GM12878 (cell line): ENCODE measurements around the gene IL16. TPM values are rescaled to one million over a fixed set of nuclear protein-coding genes. Genes with fewer than 3 reads are reported as not detected.

Experiments
- BHLHE40 ChIP-seq, 2 experiments: fragments of 450-650 bp in 1 of 2; IDR thresholded peaks; 2 replicates each; pipeline ENCODE4 v1.6.1; 2011 to 2017; ENCODE audit warnings: low read depth in 2 of 2, borderline replicate concordance in 1 of 2, improper control_type of control experiment in 1 of 2, low read length in 1 of 2, mild to moderate bottlenecking in 1 of 2
- CREM ChIP-seq: IDR thresholded peaks from 2 replicates; pipeline ENCODE4 v1.6.1; 2014; ENCODE audit warnings: antibody characterized with exemption, low read depth
- EED ChIP-seq: sonication (generic); IDR thresholded peaks from 2 replicates; pipeline ENCODE4 v1.6.1; 2016; ENCODE audit warnings: antibody characterized with exemption, low read depth
- GABPA ChIP-seq: IDR thresholded peaks from 2 replicates; pipeline ENCODE4 v1.6.1; 2014; ENCODE audit warnings: antibody characterized with exemption, low read depth, mild to moderate bottlenecking, inconsistent platforms
- GATAD2B ChIP-seq: fragments of 450-650 bp; conservative IDR thresholded peaks from 2 replicates; pipeline ENCODE4 v1.6.1; 2017; ENCODE audit warnings: low read depth, mild to moderate bottlenecking, moderate library complexity
- RUNX3 ChIP-seq: IDR thresholded peaks from 2 replicates; pipeline ENCODE4 v1.6.1; 2012; ENCODE audit warnings: low read length, inconsistent platforms
- SP1 ChIP-seq: IDR thresholded peaks from one replicate; pipeline ENCODE4 v1.6.1; 2011; ENCODE audit warnings: low read depth, low read length
- SPI1 ChIP-seq: IDR thresholded peaks from 2 replicates; pipeline ENCODE4 v1.6.1; 2011; ENCODE audit warnings: low read depth, mild to moderate bottlenecking, low read length, moderate library complexity, borderline replicate concordance; ENCODE audit not compliant: insufficient read depth
- ZNF217 ChIP-seq: fragments of 450-650 bp; IDR thresholded peaks from 2 replicates; pipeline ENCODE4 v1.6.1; 2017; ENCODE audit warnings: antibody characterized with exemption, mild to moderate bottlenecking
- polyA plus RNA-seq, 11 experiments: library from polyadenylated mRNA; depleted of rRNA in 4 of 11; unstranded in 6 of 11; stranded (reverse) in 5 of 11; fragments of >200 nt; fragmentation: Nextera tagmentation in 4 of 11; fragmentation: Illumina TruSeq in 1 of 11; extraction: Ambion mirVana in 4 of 11; extraction: Trizol in 1 of 11; gene quantifications; 1 replicate in 1 of 11; 2 replicates in 10 of 11; pipeline versions ENCODE4 v1.2.1 to v1.2.3, GENCODE V29; 2011 to 2016; ENCODE audit warnings: inconsistent platforms in 2 of 11, missing spikeins in 2 of 11, low read depth in 1 of 11
- total RNA-seq, 4 experiments: library from RNA; depleted of rRNA in 3 of 4; stranded (reverse); fragments of >200 nt in 3 of 4; fragmentation: Illumina TruSeq in 1 of 4; extraction: Trizol in 1 of 4; gene quantifications; 2 replicates each; pipeline versions ENCODE4 v1.2.1 to v1.2.3, GENCODE V29; 2013 to 2021
- TF ChIP-seq, protein P1 (sequence below), 3 experiments: IDR thresholded peaks in 2 of 3; conservative IDR thresholded peaks in 1 of 3; 2 replicates each; pipeline ENCODE4 v1.5.1; 2011; ENCODE audit warnings: low read depth in 3 of 3, low read length in 3 of 3, mild to moderate bottlenecking in 3 of 3, control low read depth in 2 of 3, moderate library complexity in 2 of 3, inconsistent platforms in 1 of 3, mixed read lengths in 1 of 3; ENCODE audit not compliant: control insufficient read depth in 2 of 3, insufficient read depth in 1 of 3; ENCODE audit errors: extremely low read depth in 1 of 3
- TF ChIP-seq, protein P2 (sequence below): IDR thresholded peaks from 2 replicates; pipeline ENCODE4 v1.6.1; 2012; ENCODE audit warnings: low read length, inconsistent platforms
- TF ChIP-seq, protein P3 (sequence below): fragments of 450-650 bp; IDR thresholded peaks from 2 replicates; pipeline ENCODE4 v1.6.1; 2017; ENCODE audit warnings: mild to moderate bottlenecking, moderate library complexity
- TF ChIP-seq, protein P4 (sequence below): IDR thresholded peaks from 2 replicates; pipeline ENCODE4 v1.6.1; 2012; ENCODE audit warnings: low read depth, low read length, improper control_type of control experiment
- TF ChIP-seq, protein P5 (sequence below): IDR thresholded peaks from 2 replicates; pipeline ENCODE4 v1.6.1; 2011; ENCODE audit warnings: low read depth, low read length, improper control_type of control experiment, borderline replicate concordance
- TF ChIP-seq, protein P6 (sequence below): IDR thresholded peaks from 2 replicates; pipeline ENCODE4 v1.6.1; 2011; ENCODE audit warnings: mild to moderate bottlenecking, low read depth, low read length, moderate library complexity; ENCODE audit not compliant: insufficient replicate concordance

The IL16 gene
- total and polyA plus RNA-seq, 10 of the 15 experiments (the other 5 are each of a cell fraction or from before 2014, with no cell fraction given), result 21.7 to 206 (median 44.5) TPM

DNA sequence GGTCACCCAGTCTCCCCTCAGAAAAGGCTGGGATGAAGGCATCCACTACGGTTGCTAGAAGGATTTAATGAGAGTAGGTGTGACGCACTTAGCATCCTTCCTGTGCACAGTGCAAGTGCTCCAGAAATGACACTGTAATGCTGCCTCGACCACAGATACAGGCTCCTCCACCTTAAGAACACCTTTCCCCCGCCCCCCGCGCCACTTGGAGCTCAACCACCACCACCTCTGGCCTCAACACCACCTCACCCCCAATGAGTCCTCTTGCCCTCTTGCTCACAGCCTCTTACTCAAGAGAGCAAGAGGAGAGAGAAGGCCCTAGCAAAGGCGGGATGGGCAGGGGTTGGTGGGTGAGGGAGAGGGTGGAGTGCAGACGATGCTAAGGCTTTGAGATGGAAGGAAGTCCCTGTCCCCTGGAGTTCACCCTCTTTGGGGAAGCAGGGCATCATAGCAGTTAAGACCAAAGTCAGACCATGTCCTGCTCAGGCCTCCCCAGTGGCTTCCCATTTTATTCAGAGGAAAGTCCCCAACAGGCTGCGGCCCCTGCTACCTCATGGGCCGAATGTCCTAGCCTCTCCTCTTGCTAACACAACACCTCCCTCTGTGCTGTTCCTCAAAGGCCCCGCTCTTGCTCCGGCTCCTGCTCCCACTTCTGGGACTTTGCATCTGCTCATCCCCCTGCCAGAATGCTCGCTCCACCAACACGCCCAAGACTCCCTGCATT lies 118.9 kb downstream of the IL16 start (continued):
- no peak for TF ChIP-seq SPI1
- no peak for TF ChIP-seq BHLHE40 (IDR thresholded peaks at IDR 0.05; ENCODE audit: borderline replicate concordance in 1 of 2, low read depth in 2 of 2, low read length in 1 of 2)
- TF ChIP-seq, protein P1, sequence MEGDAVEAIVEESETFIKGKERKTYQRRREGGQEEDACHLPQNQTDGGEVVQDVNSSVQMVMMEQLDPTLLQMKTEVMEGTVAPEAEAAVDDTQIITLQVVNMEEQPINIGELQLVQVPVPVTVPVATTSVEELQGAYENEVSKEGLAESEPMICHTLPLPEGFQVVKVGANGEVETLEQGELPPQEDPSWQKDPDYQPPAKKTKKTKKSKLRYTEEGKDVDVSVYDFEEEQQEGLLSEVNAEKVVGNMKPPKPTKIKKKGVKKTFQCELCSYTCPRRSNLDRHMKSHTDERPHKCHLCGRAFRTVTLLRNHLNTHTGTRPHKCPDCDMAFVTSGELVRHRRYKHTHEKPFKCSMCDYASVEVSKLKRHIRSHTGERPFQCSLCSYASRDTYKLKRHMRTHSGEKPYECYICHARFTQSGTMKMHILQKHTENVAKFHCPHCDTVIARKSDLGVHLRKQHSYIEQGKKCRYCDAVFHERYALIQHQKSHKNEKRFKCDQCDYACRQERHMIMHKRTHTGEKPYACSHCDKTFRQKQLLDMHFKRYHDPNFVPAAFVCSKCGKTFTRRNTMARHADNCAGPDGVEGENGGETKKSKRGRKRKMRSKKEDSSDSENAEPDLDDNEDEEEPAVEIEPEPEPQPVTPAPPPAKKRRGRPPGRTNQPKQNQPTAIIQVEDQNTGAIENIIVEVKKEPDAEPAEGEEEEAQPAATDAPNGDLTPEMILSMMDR (IDR thresholded peaks at IDR 0.05 in 2 of 3, conservative IDR thresholded peaks at IDR 0.05 in 1 of 3; ENCODE audit: control insufficient read depth in 2 of 3, extremely low read depth in 1 of 3, insufficient read depth in 1 of 3, low read depth in 3 of 3, low read length in 3 of 3), result no peak
- TF ChIP-seq CREM, result peak; percentile 7; the same call in 1 of the 2 replicates
- TF ChIP-seq, protein P2, sequence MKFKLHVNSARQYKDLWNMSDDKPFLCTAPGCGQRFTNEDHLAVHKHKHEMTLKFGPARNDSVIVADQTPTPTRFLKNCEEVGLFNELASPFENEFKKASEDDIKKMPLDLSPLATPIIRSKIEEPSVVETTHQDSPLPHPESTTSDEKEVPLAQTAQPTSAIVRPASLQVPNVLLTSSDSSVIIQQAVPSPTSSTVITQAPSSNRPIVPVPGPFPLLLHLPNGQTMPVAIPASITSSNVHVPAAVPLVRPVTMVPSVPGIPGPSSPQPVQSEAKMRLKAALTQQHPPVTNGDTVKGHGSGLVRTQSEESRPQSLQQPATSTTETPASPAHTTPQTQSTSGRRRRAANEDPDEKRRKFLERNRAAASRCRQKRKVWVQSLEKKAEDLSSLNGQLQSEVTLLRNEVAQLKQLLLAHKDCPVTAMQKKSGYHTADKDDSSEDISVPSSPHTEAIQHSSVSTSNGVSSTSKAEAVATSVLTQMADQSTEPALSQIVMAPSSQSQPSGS, result no peak
- TF ChIP-seq GATAD2B, result no peak
- no peak for TF ChIP-seq SP1
- TF ChIP-seq, protein P3, sequence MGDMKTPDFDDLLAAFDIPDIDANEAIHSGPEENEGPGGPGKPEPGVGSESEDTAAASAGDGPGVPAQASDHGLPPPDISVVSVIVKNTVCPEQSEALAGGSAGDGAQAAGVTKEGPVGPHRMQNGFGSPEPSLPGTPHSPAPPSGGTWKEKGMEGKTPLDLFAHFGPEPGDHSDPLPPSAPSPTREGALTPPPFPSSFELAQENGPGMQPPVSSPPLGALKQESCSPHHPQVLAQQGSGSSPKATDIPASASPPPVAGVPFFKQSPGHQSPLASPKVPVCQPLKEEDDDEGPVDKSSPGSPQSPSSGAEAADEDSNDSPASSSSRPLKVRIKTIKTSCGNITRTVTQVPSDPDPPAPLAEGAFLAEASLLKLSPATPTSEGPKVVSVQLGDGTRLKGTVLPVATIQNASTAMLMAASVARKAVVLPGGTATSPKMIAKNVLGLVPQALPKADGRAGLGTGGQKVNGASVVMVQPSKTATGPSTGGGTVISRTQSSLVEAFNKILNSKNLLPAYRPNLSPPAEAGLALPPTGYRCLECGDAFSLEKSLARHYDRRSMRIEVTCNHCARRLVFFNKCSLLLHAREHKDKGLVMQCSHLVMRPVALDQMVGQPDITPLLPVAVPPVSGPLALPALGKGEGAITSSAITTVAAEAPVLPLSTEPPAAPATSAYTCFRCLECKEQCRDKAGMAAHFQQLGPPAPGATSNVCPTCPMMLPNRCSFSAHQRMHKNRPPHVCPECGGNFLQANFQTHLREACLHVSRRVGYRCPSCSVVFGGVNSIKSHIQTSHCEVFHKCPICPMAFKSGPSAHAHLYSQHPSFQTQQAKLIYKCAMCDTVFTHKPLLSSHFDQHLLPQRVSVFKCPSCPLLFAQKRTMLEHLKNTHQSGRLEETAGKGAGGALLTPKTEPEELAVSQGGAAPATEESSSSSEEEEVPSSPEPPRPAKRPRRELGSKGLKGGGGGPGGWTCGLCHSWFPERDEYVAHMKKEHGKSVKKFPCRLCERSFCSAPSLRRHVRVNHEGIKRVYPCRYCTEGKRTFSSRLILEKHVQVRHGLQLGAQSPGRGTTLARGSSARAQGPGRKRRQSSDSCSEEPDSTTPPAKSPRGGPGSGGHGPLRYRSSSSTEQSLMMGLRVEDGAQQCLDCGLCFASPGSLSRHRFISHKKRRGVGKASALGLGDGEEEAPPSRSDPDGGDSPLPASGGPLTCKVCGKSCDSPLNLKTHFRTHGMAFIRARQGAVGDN, result peak; percentile 62; the same call in 1 of the 2 replicates
- TF ChIP-seq, protein P4, sequence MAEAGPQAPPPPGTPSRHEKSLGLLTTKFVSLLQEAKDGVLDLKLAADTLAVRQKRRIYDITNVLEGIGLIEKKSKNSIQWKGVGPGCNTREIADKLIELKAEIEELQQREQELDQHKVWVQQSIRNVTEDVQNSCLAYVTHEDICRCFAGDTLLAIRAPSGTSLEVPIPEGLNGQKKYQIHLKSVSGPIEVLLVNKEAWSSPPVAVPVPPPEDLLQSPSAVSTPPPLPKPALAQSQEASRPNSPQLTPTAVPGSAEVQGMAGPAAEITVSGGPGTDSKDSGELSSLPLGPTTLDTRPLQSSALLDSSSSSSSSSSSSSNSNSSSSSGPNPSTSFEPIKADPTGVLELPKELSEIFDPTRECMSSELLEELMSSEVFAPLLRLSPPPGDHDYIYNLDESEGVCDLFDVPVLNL, result no peak
- TF ChIP-seq RUNX3, result 0 out of 2 replicates have a peak, but pooled peaks have one; percentile 9
- TF ChIP-seq GABPA, result no peak
- TF ChIP-seq EED, result peak; percentile 49; the same call in 1 of the 2 replicates
- TF ChIP-seq, protein P5, sequence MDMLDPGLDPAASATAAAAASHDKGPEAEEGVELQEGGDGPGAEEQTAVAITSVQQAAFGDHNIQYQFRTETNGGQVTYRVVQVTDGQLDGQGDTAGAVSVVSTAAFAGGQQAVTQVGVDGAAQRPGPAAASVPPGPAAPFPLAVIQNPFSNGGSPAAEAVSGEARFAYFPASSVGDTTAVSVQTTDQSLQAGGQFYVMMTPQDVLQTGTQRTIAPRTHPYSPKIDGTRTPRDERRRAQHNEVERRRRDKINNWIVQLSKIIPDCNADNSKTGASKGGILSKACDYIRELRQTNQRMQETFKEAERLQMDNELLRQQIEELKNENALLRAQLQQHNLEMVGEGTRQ, result no peak
- TF ChIP-seq ZNF217, result no peak
- TF ChIP-seq, protein P6, sequence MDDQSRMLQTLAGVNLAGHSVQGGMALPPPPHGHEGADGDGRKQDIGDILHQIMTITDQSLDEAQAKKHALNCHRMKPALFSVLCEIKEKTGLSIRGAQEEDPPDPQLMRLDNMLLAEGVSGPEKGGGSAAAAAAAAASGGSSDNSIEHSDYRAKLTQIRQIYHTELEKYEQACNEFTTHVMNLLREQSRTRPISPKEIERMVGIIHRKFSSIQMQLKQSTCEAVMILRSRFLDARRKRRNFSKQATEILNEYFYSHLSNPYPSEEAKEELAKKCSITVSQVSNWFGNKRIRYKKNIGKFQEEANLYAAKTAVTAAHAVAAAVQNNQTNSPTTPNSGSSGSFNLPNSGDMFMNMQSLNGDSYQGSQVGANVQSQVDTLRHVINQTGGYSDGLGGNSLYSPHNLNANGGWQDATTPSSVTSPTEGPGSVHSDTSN, result no peak
